RPMI8226 (cell line): ENCODE measurements around the gene CPNE4.
"Not testable (repeated sequence)": the region's sequence is repeated elsewhere in the genome, so short reads cannot be mapped to it uniquely, and the experiment has no call there.

ENCODE experiments used
- DNase-seq: peaks from one replicate; pipeline ENCODE4 v3.0.0-alpha.2; 2015

CPNE4 gene

DNA sequence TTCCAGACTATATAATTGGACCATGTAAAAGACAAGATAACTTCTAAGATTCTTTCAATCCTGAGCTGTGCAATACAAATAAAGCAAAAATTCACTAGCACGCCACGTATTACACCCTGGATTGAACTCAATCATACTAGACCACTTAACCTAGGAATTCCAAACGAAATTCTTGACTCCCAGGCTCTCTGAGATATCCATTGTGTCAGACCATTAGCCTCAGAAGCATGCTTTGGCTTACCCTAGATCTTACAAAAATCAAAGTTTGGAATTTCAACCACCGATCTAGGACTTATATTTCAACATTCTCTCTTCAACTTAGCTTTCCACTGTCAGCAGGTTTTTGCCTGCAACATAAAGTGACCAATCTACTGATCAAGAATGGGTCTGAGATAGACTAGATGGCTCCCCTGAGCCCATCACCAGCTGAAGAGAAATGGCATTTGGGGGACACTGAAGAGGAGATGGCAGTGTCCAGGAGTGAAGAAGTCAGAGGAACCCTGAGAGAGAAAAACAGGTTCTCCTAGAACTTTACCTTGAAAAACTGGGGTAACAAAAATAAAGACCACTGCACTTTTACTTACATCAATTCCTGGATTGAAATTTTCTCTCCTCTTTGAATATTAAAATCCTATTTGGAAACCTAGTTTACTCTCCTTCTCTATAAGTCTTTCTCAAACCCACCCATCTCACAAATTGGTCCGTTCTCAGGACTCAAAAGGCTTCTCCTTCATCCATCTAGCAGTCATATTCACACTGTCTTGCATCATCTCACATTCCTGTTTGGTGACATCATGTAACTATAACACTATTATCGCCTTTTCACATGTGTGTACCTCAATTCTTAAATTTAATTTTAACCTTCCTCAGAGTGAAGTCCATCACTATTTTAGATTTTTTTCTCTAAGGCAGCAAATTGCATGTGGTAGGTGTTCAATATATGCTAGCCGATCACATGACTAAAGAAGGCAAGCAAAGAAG, 18.5 kb downstream of the CPNE4 start:
- DNase-seq: no peak

DNA sequence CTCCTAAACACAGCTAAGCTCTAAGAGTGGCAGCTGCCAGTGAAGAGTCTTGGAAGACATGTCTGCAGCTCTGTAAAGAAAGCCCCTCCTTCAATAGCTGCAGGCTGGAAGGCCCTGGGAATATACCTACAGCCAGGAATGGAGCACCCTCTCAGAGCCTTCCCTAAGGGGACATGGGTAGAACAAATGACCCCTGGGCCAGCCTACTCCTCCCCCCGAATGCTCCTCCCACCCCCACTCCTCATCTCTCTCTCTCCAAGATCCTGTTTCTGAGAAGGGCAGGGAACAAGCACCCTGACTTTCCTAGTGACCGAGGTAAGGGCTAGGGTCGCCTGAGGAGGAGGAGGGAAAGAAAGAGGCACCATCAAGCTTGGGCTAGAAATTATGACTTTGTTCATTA, 20.7 kb downstream of the CPNE4 start:
- no peak for DNase-seq

DNA sequence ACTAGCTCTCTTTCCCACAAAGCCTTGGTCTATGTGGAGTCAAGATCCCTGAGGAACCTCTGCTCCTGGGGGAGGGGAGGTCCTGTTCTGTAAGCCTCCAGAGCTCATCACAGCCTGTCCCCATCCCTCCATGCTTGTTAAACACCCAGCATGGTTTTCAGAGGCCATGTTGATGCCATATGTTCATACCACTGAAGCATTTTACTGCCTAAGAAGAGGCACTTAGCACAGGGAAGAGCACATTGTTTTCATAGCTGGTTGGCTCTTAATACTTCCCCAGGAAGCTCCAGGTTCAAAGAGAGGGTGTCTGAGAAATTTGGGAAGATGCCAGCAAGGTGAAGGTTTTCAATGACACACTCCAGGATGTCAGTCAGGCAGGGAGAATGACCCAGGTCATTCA, 25.6 kb downstream of the CPNE4 start:
- no peak for DNase-seq

DNA sequence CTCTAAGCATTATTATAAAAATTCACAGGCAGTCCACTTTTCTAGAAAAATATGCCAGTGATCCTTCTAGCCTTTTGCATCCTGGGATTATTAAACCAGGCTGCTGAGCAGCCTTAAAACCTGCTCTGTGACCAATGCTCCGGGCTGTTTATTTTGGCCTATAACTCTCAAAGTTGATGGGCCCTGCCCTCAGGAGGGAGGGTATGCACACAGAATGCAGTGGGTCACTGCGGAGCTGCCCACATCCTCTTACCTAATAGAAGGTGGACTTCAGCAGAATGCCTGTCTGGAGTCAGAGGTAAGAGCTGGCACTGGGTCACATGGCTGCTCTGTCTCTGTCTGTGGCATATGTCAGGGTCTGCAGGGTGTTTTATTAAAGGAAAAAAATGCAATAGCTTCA, 26.0 kb downstream of the CPNE4 start:
- no peak for DNase-seq

DNA sequence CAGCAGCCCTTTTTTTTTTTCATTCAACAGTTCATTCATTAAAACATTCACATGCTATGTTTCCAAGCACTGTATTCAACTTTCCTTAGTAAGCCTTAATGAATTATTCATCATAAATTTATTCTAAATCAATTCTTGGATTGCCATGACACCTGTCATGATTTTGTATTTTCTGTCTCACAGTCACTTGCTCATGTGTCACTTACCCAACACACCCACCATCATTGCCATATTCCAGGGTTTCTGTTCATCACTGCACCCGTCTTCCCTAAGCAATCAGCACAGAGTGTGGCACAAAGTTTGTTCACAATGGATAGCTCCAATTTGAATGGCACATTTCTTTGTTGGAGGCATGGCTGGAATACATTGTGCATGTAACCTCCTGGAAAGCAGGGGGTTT, 27.2 kb downstream of the CPNE4 start:
- DNase-seq: no peak

DNA sequence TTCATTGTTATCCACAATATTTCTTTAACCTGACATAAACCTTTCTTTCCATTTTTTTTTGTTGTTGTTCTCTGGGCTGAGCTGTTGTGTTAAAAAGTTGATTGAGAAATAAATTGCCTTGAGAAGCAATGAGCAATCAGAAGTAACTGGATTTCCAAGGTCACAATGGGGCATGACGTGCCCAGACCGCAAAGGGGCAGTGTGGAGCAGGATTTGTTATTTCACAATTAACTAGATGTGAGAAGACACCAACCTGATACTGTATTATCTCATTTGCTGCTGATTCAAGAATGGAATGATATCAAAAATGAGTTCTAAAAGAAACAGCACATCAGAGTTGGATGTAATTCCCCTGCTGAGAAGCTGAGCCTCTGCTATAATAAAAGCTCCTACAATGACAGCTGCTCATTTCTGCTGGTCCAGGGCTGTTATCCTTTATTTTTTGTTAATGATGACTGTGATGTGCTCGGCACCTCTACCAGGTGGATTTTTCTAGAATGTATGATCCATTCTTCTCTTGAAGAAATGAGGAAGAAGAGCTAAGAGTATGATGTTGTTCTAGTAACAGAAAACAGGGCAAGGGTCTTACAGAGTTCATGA, 28.1 kb downstream of the CPNE4 start:
- peak; percentile 48 for DNase-seq

DNA sequence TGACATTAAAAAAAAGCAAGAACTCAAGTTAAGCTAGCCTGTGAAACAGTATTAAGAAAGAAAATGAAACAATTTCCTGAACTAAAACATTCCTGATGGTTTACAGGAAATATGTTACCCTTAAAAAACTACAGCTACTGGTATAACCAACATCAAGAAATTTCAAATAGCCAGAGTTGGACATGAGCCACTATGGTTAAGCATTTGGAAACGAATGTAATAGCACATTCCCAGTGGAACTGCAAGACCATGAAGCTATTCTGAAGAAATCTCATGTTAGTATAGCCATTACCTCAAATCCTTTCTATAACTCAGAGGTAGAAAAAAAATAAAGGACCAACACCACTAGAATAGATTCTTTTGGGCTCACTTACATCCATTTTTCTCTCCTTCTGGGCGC, 30.2 kb downstream of the CPNE4 start:
- no peak for DNase-seq

DNA sequence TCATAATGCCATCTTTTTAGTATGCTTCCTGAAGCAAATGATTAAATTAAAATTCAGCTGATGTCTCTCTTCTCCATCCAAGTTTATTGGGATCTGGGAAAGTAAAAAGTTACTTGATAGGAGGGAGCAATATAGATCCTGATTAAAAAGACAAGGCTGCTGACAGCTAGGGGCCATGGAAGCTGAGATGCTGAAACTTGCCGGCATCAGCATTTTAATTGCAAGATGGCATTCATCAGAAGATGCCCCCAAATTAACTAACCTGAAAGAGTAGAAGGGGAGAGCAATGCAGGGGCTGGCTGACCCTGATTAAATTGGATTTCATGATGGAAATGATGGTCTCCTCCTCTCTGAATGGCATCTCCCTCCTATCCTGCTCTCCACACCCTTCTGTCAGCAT, 31.1 kb downstream of the CPNE4 start:
- no peak for DNase-seq

DNA sequence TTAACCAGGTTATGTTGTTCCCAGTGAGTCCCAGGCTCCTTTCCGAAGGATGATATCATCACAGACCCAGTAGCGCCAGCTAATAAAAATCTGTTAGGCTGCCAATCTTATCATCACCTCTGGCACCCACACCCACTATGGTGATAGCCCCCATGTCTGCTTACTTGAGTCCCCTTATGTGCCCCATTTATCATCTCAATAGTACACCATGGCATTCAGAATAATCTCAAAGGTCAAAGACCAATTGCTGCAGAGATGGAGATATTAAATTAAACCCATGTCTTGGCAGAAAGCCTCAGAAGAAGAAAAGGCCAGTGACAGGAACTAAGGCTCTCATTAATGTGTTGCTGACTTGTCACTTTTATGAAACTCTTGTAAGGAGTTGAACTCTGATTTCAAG, 32.8 kb downstream of the CPNE4 start:
- no peak for DNase-seq

DNA sequence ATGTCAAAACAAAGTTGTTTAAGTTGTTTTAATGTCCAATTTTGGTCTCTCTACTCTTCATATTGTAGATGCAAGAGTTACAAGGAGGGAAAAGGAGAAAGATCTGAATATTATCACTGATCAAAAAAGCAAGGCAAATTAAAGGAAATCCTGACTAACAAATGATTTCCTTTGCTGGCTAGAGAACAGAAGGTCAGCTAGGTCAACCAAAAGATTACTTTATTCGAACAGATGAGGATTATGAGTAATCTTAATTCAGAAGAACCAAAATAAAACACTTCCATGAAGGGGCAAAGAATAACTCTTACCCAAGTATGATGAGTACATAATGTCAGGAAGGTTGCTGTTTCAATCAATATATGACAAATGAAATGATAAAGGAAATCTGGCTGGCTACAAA, 33.8 kb downstream of the CPNE4 start:
- no peak for DNase-seq

DNA sequence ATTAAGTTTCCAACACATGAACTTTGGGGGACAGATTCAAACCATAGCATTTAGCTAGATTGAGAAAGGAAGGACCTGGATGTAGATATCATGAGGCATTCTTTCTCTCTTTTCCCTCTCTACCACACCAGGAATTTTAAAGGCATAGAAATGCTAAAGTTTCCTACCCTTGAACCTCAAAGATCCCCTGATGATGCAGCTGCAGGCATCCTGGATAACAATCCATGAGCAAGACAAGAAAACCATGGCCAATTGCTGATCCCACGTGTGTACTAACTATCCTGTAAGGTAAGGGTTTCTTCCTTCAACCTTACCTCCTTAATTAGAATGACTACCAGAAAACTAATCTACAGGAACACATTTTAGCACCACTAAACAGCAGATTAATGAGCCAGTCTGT, 36.8 kb downstream of the CPNE4 start:
- no peak for DNase-seq

DNA sequence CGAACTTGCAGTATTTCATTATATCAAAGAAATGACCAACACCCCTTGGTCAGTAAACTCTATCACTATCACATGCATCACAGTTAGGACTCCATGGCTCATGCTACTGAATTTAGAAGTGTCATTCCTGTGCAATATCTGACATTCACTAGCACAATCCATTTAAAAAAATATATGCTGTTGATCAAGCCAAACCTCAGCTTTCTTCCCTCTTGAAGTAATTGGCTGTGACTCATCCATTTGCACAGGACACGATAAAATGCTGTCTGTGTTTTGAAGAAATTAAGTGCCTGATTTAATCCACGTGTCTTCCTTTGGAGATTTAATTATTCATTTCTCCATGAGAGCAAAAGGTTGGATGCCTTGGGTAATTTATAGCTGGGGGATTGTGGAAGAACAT, 38.9 kb downstream of the CPNE4 start:
- DNase-seq: no peak

DNA sequence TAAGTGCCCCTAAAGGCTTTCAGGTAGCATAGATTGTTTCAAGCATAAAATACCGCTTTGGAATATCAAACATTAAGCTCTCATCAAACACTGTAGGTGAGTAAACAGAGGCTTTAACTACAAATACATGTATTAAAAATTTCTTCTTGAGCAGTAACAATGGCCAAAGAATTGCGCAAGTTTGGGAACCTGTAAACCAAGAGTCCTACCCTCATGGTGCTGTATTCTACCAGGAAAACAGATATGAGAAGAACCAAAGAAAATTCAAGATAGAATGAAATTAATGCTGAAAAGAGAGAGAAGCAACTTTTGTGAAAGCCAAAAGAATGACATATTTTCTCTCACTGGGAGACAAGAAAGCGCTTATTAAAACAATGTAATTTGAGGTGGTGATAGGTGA, 45.5 kb downstream of the CPNE4 start:
- DNase-seq: no peak

DNA sequence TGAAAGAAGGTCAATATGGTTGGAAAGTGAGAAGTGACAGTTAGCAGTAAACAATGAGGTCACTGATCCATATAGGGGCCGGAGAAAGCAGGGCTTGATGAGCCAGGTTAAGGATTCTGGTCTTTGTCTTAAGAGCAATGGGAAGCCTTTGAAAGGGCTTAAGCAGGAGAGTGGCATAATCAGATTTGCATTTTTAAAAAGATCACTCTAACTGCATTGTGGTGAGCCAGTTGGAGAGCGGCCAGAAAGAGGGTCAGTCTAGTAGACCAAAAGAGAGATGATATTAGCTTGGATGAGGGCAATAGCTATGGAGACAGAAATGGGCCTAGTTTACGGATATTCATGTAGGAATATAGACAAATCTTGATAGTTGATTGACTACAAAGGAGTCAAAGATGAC, 46.6 kb downstream of the CPNE4 start:
- no peak for DNase-seq

DNA sequence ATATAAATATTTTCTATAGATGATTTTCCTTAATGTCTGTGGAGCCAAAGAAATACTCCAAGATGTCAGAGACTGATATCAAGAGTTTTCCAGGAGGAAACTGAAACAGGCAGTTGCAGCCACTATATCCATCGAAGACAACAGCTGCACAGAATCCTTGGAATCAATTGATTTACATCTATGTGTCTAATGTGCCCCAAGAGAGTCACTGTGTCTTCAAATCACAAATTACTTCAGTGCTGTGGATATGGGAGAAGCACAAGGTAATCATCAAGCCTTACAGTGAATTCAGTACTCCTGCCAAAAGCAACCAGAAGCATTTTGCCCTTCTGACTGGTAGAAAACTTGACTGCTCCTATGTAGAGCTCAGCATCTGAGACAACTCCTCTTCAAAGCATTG, 51.1 kb downstream of the CPNE4 start:
- no peak for DNase-seq

DNA sequence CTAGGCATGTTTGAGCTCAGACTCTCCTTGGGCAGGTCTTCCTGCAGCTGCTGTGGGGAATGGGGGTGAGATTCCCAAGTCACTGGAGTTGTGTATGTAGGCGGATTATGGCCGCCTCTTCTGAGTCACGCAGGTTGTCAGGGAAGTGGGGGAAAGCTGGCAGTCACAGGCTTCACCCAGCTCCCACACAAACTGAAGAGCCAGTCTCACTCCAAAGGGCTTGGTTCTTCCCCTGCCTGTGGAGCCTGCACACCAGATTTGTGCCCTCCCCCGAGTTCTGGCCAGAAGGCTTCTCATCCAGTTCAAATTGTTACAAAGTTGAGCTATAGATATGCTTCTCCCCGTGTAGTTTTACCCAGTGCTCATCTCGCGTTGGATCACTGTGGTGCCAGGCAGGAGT, 53.5 kb downstream of the CPNE4 start:
- DNase-seq: no peak

DNA sequence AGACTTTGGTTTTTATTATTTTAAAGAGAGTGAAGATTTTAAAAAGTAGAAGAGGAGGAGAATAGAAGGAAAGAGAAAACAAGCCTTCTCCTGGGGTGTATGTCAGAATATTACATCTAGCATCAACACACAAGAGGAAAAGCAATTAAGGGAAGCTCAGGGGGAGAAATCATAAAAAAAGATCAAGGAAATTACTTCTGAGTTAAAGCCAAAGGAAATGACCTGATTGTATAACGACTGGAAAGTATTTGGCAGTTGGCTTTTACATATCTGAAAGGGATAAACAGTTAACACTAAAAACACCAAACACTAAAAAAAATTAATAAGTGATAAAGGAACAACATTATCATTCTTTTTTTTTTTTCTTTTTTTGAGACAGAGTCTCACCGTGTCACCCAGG, 58.4 kb downstream of the CPNE4 start:
- DNase-seq: no peak

DNA sequence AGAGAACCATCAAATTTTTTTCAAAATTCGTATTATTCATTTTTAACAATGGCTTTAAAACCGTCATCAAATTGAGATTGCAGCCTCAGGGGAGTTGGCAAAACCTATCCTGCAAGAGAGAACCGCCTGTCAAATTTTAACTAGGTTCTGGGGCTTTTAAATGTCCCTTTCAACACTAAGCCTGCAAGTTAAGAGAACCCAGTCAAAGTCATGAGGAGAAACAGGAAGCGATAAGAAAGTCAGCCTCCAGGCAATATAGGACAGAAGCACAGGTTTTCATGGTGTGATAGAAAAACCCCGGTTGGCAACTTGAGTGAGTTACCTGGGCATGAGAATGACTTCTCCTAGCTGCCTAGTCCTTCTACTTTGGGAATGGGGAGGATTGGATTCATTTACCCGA, 59.8 kb downstream of the CPNE4 start:
- DNase-seq: no peak

DNA sequence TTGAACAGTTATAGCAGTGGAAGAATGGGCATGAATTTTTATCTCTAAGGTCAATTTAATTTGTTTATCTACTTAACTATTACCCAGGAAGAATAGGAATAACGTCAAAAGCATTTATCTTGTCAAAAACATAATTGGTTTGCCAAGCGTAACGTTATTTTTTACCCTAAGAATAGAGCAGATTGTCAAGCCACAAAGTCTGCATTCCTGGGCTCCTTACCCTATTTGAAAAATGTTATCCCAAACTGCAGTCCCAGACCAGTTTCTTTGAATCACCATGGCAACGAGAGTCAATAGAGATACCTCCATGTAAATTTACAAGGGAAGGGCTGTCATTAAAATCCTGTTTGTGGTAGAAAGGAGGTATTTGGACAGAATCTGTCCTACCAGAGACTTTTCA, 61.1 kb downstream of the CPNE4 start:
- DNase-seq: no peak

DNA sequence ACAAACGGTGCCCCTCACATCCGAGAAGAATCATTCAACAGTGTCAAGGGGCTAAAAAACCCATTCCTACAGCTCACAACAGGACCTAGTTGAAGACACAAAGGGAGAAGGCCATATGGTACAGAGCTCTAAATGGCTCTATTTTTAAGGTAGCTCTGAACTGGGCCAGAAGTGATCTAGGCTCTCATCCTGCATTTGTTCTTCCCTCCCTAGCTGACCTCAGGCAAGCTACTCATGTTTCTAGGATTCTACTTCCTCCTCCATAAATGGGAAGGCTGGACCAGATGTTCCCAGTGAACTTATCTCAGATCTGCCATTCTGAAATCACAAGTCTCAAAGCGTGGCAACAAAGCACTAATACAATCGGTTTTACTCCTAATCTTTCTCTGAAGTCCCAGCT, 62.3 kb downstream of the CPNE4 start:
- DNase-seq: no peak

DNA sequence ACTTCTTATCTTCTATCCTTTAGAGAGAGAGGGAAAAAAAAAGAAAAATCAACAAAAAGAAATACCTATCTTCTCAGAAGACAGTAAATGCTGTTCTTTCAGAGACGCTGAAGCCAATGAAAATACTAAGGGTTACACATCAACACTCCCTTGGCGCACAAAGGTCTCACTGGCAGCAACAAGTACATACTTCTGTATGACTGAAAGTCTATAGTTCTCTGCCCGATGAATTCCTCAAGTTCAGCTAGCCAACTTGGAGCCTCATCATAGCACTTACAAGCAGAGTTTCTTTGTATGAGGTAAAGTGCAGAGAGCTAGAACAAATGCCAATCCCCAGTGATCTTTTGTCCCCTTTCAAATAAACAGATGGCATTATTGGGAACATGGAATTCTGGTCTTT, 62.7 kb downstream of the CPNE4 start:
- DNase-seq: no peak

DNA sequence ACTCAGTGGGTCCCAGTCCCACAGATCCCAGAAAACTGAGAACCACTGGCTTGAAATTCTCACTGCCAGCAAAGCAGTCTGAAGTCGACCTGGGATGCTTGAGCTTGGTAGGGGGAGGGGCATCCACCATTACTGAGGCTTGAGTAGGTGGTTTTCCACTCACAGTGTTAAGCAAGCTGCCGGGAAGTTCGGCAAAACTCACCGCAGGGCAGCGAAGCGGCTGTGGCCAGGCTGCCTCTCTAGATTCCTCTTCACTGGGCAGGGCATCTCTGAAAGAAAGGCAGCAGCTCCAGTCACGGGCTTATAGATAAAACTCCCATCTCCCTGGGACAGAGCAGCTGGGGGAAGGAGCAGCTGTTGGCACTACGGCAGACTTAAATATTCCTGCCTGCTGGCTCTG, 71.4 kb downstream of the CPNE4 start:
- DNase-seq: not testable (repeated sequence)

DNA sequence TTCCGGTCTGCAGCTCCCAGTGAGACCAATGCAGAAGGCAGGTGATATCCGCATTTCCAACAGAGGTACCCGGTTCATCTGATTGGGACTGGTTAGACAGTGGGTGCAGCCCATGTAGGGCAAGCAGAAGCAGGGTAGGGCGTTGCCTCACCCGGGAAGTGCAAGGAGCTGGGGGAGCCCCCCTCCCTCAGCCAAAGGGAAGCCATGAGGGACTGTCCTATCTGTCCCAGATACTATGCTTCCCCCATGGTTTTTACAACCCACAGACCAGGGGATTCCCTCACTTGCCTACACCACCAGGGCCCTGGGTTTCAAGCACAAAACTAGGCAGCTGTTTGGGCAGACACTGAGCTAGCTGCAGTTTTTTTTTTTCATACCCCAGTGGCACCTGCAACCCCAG, 71.8 kb downstream of the CPNE4 start:
- no peak for DNase-seq

DNA sequence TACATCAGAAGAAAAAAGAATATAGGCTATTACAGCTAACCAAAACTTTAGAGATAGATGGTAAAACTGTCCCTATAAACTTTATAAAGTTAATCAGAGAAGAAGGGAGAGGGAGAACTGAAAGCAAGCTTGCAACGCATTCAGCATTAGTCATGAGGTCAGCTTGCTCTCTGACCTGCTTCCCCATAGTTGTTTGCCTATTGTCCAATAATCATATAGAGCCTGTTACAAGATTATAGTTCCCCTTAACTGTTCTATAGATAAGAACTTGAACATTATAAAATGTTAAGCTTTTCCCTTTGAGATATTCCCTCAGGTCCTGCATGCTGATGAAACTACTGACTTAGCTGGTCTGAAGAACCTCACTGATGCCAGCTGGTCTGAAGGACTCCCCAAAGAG, 74.5 kb downstream of the CPNE4 start:
- DNase-seq: no peak

DNA sequence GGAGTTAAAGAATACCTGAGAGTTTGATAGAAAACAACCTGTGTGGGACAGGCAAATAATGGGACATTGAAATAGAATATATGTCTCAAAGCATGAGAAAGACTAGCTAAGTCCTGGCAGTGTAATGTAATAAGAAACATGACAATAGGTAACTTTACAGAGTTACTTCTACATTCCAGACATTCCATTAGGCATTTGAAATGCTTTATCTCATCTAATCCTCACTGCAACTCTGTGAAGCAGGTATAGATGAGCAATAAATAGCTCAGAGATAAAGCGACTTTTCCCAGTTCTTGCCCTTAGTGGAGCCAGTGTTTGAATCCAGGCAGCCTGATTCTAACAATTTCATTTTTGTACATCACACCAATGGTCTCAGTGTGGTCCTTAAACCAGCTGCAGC, 76.8 kb downstream of the CPNE4 start:
- DNase-seq: no peak
